HepG2 (cell line): ENCODE results near the gene PACS1. TPM values are rescaled to one million over a fixed set of nuclear protein-coding genes. Genes with fewer than 3 reads are reported as not detected.

ENCODE experiments used
- CCAR2 ChIP-seq: fragments of 200-400 bp; formaldehyde crosslinking; optimal IDR thresholded peaks from 2 replicates; pipeline ENCODE3; 2018; ENCODE audit warnings: low read depth, mild to moderate bottlenecking, low read length, moderate library complexity
- E2F5 ChIP-seq: sonication (generic); formaldehyde crosslinking; conservative IDR thresholded peaks from 2 replicates; pipeline ENCODE4 v1.4.0; 2020; ENCODE audit warnings: missing genetic modification reagents
- HBP1 ChIP-seq: IDR thresholded peaks from 2 replicates; pipeline ENCODE4 v1.6.1; 2016; ENCODE audit warnings: low read depth, control low read depth
- HOXA7 ChIP-seq: sonication (generic); formaldehyde crosslinking; IDR thresholded peaks from 2 replicates; pipeline ENCODE4 v1.8.1; 2022; ENCODE audit warnings: mild to moderate bottlenecking, missing genetic modification reagents, moderate library complexity
- MZF1 ChIP-seq: sonication (generic); formaldehyde crosslinking; IDR thresholded peaks from 2 replicates; pipeline ENCODE4 v1.8.1; 2023; ENCODE audit warnings: mild to moderate bottlenecking, missing genetic modification reagents, borderline replicate concordance
- RBM39 ChIP-seq: fragments of 200-400 bp; formaldehyde crosslinking; IDR thresholded peaks from one replicate; pipeline ENCODE4 v1.6.1; 2018; ENCODE audit warnings: antibody characterized with exemption, mild to moderate bottlenecking, low read depth, low read length; ENCODE audit not compliant: poor library complexity, severe bottlenecking
- SMAD9 ChIP-seq: sonication (generic); formaldehyde crosslinking; IDR thresholded peaks from 2 replicates; pipeline ENCODE4 v1.5.1; 2020; ENCODE audit warnings: mild to moderate bottlenecking, missing genetic modification reagents
- SMYD3 ChIP-seq: sonication (generic); formaldehyde crosslinking; IDR thresholded peaks from 2 replicates; pipeline ENCODE4 v1.8.1; 2023; ENCODE audit warnings: mild to moderate bottlenecking, missing genetic modification reagents
- ZBTB2 ChIP-seq: sonication (generic); formaldehyde crosslinking; IDR thresholded peaks from 2 replicates; pipeline ENCODE4 v1.8.0; 2022; ENCODE audit warnings: low read depth, missing genetic modification reagents
- ZFYVE20 ChIP-seq: sonication (generic); formaldehyde crosslinking; IDR thresholded peaks from 2 replicates; pipeline ENCODE4 v1.8.0; 2023; ENCODE audit warnings: low read depth, mild to moderate bottlenecking, moderate library complexity, missing genetic modification reagents, borderline replicate concordance
- ZNF12 ChIP-seq: sonication (generic); formaldehyde crosslinking; IDR thresholded peaks from 2 replicates; pipeline ENCODE4 v1.5.0; 2020; ENCODE audit warnings: missing genetic modification reagents
- ZNF326 ChIP-seq: sonication (generic); formaldehyde crosslinking; IDR thresholded peaks from 2 replicates; pipeline ENCODE4 v1.4.0; 2020; ENCODE audit warnings: missing genetic modification reagents, borderline replicate concordance
- ZNF432 ChIP-seq: sonication (generic); formaldehyde crosslinking; IDR thresholded peaks from 2 replicates; pipeline ENCODE4 v1.5.0; 2020; ENCODE audit warnings: missing genetic modification reagents, mild to moderate bottlenecking, borderline replicate concordance
- ZNF7 ChIP-seq: IDR thresholded peaks from 2 replicates; pipeline ENCODE4 v1.6.1; 2016; ENCODE audit warnings: missing biosample characterization, missing genetic modification reagents
- ZSCAN21 ChIP-seq: sonication (generic); formaldehyde crosslinking; IDR thresholded peaks from 2 replicates; pipeline ENCODE4 v1.8.0; 2022; ENCODE audit warnings: mild to moderate bottlenecking, missing genetic modification reagents, moderate library complexity, borderline replicate concordance
- polyA plus RNA-seq, 8 experiments: library from polyadenylated mRNA; depleted of rRNA in 3 of 8; stranded (reverse) in 7 of 8; unstranded in 1 of 8; fragments of >200 nt; fragmentation: Illumina TruSeq in 4 of 8; extraction: Trizol in 4 of 8; gene quantifications; 2 replicates each; pipeline versions ENCODE4 v1.2.1 to v1.2.3, GENCODE V29; 2011 to 2016; ENCODE audit warnings: low read depth in 4 of 8, missing spikeins in 1 of 8, mixed read lengths in 1 of 8; ENCODE audit not compliant: insufficient read depth in 1 of 8
- total RNA-seq, 5 experiments: library from RNA; depleted of rRNA; stranded (reverse); fragments of >200 nt; fragmentation: Illumina TruSeq; extraction: Trizol; gene quantifications; 2 replicates each; pipeline ENCODE4 v1.2.3, GENCODE V29; 2016; ENCODE audit warnings: low read depth in 1 of 5
- TF ChIP-seq, protein P1 (sequence below): sonication (generic); formaldehyde crosslinking; IDR thresholded peaks from 2 replicates; pipeline ENCODE4 v1.4.0; 2020; ENCODE audit warnings: low read depth, mild to moderate bottlenecking, missing genetic modification reagents
- TF ChIP-seq, protein P2 (sequence below): sonication (generic); formaldehyde crosslinking; IDR thresholded peaks from 2 replicates; pipeline ENCODE4 v1.4.0; 2020; ENCODE audit warnings: low read depth, missing genetic modification reagents

Gene PACS1
- total and polyA plus RNA-seq, 2 of the 13 experiments (the other 11 are each of a cell fraction or from before 2014, with no cell fraction given), result 7.6 to 8.6 TPM

- TF ChIP-seq ZNF7 (CRISPR knock-in tag) (no peak; the same call in 1 of the 2 replicates), E2F5 (CRISPR knock-in tag) (no peak), MZF1 (CRISPR knock-in tag) (0 out of 2 replicates have a peak, but pooled peaks have one; percentile 76), HBP1 (CRISPR knock-in tag) (peak; percentile 95), ZNF432 (CRISPR knock-in tag) (no peak), ZBTB2 (CRISPR knock-in tag) (peak; percentile 38; the same call in 1 of the 2 replicates), ZNF12 (CRISPR knock-in tag) (peak; percentile 81), SMYD3 (CRISPR knock-in tag) (peak; percentile 48; the same call in 1 of the 2 replicates), SMAD9 (CRISPR knock-in tag) (no peak; the same call in 1 of the 2 replicates), ZNF326 (CRISPR knock-in tag) (no peak), ZFYVE20 (CRISPR knock-in tag) (0 out of 2 replicates have a peak, but pooled peaks have one; percentile 38), HOXA7 (CRISPR knock-in tag) (no peak), RBM39 (no peak), ZSCAN21 (CRISPR knock-in tag) (no peak), CCAR2 (no peak)
- TF ChIP-seq, protein P1, sequence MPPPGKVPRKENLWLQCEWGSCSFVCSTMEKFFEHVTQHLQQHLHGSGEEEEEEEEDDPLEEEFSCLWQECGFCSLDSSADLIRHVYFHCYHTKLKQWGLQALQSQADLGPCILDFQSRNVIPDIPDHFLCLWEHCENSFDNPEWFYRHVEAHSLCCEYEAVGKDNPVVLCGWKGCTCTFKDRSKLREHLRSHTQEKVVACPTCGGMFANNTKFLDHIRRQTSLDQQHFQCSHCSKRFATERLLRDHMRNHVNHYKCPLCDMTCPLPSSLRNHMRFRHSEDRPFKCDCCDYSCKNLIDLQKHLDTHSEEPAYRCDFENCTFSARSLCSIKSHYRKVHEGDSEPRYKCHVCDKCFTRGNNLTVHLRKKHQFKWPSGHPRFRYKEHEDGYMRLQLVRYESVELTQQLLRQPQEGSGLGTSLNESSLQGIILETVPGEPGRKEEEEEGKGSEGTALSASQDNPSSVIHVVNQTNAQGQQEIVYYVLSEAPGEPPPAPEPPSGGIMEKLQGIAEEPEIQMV (CRISPR knock-in tag), result peak; percentile 62; the same call in 1 of the 2 replicates
- TF ChIP-seq, protein P2, sequence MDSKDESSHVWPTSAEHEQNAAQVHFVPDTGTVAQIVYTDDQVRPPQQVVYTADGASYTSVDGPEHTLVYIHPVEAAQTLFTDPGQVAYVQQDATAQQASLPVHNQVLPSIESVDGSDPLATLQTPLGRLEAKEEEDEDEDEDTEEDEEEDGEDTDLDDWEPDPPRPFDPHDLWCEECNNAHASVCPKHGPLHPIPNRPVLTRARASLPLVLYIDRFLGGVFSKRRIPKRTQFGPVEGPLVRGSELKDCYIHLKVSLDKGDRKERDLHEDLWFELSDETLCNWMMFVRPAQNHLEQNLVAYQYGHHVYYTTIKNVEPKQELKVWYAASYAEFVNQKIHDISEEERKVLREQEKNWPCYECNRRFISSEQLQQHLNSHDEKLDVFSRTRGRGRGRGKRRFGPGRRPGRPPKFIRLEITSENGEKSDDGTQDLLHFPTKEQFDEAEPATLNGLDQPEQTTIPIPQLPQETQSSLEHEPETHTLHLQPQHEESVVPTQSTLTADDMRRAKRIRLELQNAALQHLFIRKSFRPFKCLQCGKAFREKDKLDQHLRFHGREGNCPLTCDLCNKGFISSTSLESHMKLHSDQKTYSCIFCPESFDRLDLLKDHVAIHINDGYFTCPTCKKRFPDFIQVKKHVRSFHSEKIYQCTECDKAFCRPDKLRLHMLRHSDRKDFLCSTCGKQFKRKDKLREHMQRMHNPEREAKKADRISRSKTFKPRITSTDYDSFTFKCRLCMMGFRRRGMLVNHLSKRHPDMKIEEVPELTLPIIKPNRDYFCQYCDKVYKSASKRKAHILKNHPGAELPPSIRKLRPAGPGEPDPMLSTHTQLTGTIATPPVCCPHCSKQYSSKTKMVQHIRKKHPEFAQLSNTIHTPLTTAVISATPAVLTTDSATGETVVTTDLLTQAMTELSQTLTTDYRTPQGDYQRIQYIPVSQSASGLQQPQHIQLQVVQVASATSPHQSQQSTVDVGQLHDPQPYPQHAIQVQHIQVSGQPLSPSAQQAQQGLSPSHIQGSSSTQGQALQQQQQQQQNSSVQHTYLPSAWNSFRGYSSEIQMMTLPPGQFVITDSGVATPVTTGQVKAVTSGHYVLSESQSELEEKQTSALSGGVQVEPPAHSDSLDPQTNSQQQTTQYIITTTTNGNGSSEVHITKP (CRISPR knock-in tag), result peak; percentile 9; the same call in 1 of the 2 replicates
Observed at GRCh38 chr11:66289548-66290329, 219.7 kb downstream of the PACS1 start (continued).
